Muscle layer of duodenum (tissue), 2 donors: ENCODE measurements around the gene SNCA.

Experiments used
- H3K27ac ChIP-seq: one replicate; pipeline ENCODE4 v1.7.0; 2013; ENCODE audit warnings: mild to moderate bottlenecking, low read length
- H3K27me3 ChIP-seq: one replicate; pipeline ENCODE4 v1.7.0; 2013; ENCODE audit warnings: low read depth, mild to moderate bottlenecking, control low read depth, low read length
- H3K36me3 ChIP-seq, 2 donors: one replicate each; pipeline ENCODE4 v1.7.0; 2013; ENCODE audit warnings: low read length in 2 of 2, control low read depth in 1 of 2, mild to moderate bottlenecking in 1 of 2; ENCODE audit not compliant: insufficient read depth in 2 of 2, control insufficient read depth in 1 of 2
- H3K4me1 ChIP-seq, 2 donors: one replicate each; pipeline ENCODE4 v1.7.0; 2013; ENCODE audit warnings: low read length in 2 of 2, mild to moderate bottlenecking in 2 of 2, control low read depth in 1 of 2, moderate library complexity in 1 of 2; ENCODE audit not compliant: insufficient read depth in 2 of 2, control insufficient read depth in 1 of 2
- H3K4me3 ChIP-seq, 2 donors: one replicate each; pipeline ENCODE4 v1.7.0; 2013; ENCODE audit warnings: low read length in 2 of 2, low read depth in 1 of 2, mild to moderate bottlenecking in 1 of 2
- H3K9me3 ChIP-seq, 2 donors: one replicate each; pipeline ENCODE4 v1.7.0; 2013; ENCODE audit warnings: low read length in 2 of 2, control low read depth in 1 of 2, mild to moderate bottlenecking in 1 of 2; ENCODE audit not compliant: control insufficient read depth in 1 of 2
- donor health status: healthy.

Gene SNCA

GRCh38 chr4:89813197-89813596, 23.8 kb downstream of the SNCA start:
- no peaks in the 10 kb centered on the region for H3K27me3 ChIP-seq
- H3K4me1 ChIP-seq = no peaks in the 10 kb centered on the region
- H3K36me3 ChIP-seq = no peaks in the 10 kb centered on the region
- no peak overlapping the region for H3K4me3 ChIP-seq
- H3K9me3 ChIP-seq = no peaks in the 10 kb centered on the region
- no peak overlapping the region for H3K27ac ChIP-seq

GRCh38 chr4:89807441-89808140, 29.4 kb downstream of the SNCA start:
- H3K27ac ChIP-seq = no peak overlapping the region
- no peak overlapping the region for H3K4me3 ChIP-seq
- no peaks in the 10 kb centered on the region for H3K9me3 ChIP-seq
- H3K36me3 ChIP-seq = no peaks in the 10 kb centered on the region
- H3K27me3 ChIP-seq = no peaks in the 10 kb centered on the region
- H3K4me1 ChIP-seq = no peaks in the 10 kb centered on the region

- H3K36me3 ChIP-seq = no peaks in the 10 kb centered on the region
- no peaks in the 10 kb centered on the region for H3K9me3 ChIP-seq
- H3K27me3 ChIP-seq = no peaks in the 10 kb centered on the region
- no peaks in the 10 kb centered on the region for H3K4me1 ChIP-seq
- no peak overlapping the region for H3K27ac ChIP-seq
- H3K4me3 ChIP-seq = no peak overlapping the region
Observed at GRCh38 chr4:89805297-89805696, 31.7 kb downstream of the SNCA start.

- H3K4me3 ChIP-seq = no peak overlapping the region
Observed at GRCh38 chr4:89803915-89804314, 33.0 kb downstream of the SNCA start.

GRCh38 chr4:89803036-89803435, 33.9 kb downstream of the SNCA start:
- no peak overlapping the region for H3K27ac ChIP-seq
- no peaks in the 10 kb centered on the region for H3K9me3 ChIP-seq
- no peaks in the 10 kb centered on the region for H3K4me1 ChIP-seq
- no peaks in the 10 kb centered on the region for H3K36me3 ChIP-seq
- no peak overlapping the region for H3K4me3 ChIP-seq
- H3K27me3 ChIP-seq = no peaks in the 10 kb centered on the region

More at GRCh38 chr4:89803915-89804314, 33.0 kb downstream of the SNCA start:
- Histone ChIP-seq H3K27me3 (no peaks in the 10 kb centered on the region), H3K9me3 (no peaks in the 10 kb centered on the region), H3K4me1 (no peaks in the 10 kb centered on the region), H3K36me3 (no peaks in the 10 kb centered on the region), H3K27ac (no peak overlapping the region)

- Histone ChIP-seq H3K36me3 (no peaks in the 10 kb centered on the region), H3K27ac (no peak overlapping the region), H3K27me3 (no peaks in the 10 kb centered on the region), H3K9me3 (no peaks in the 10 kb centered on the region), H3K4me1 (no peaks in the 10 kb centered on the region), H3K4me3 (no peak overlapping the region)
Observed at GRCh38 chr4:89800527-89801103, 36.3 kb downstream of the SNCA start.

GRCh38 chr4:89800012-89800516, 36.9 kb downstream of the SNCA start:
- no peaks in the 10 kb centered on the region for H3K4me1 ChIP-seq
- no peaks in the 10 kb centered on the region for H3K9me3 ChIP-seq
- no peak overlapping the region for H3K4me3 ChIP-seq
- H3K27ac ChIP-seq = no peak overlapping the region
- no peaks in the 10 kb centered on the region for H3K36me3 ChIP-seq
- H3K27me3 ChIP-seq = no peaks in the 10 kb centered on the region

GRCh38 chr4:89799071-89799470, 37.9 kb downstream of the SNCA start:
- no peaks in the 10 kb centered on the region for H3K9me3 ChIP-seq
- no peaks in the 10 kb centered on the region for H3K4me1 ChIP-seq
- H3K36me3 ChIP-seq = no peaks in the 10 kb centered on the region
- H3K27ac ChIP-seq = no peak overlapping the region
- H3K4me3 ChIP-seq = no peak overlapping the region
- H3K27me3 ChIP-seq = no peaks in the 10 kb centered on the region

GRCh38 chr4:89797117-89797516, 39.8 kb downstream of the SNCA start:
- H3K9me3 ChIP-seq = no peaks in the 10 kb centered on the region
- no peaks in the 10 kb centered on the region for H3K27me3 ChIP-seq
- no peak overlapping the region for H3K4me3 ChIP-seq
- no peaks in the 10 kb centered on the region for H3K4me1 ChIP-seq
- H3K36me3 ChIP-seq = no peaks in the 10 kb centered on the region
- no peak overlapping the region for H3K27ac ChIP-seq

- H3K27me3 ChIP-seq = no peaks in the 10 kb centered on the region
- H3K27ac ChIP-seq = no peak overlapping the region
- H3K36me3 ChIP-seq = no peaks in the 10 kb centered on the region
- H3K4me3 ChIP-seq = no peak overlapping the region
- no peaks in the 10 kb centered on the region for H3K4me1 ChIP-seq
- H3K9me3 ChIP-seq = no peaks in the 10 kb centered on the region
Observed at GRCh38 chr4:89788206-89789072, 48.5 kb downstream of the SNCA start.

GRCh38 chr4:89784686-89785231, 52.2 kb downstream of the SNCA start:
- no peaks in the 10 kb centered on the region for H3K36me3 ChIP-seq
- no peaks in the 10 kb centered on the region for H3K4me1 ChIP-seq
- H3K4me3 ChIP-seq = no peak overlapping the region
- H3K27me3 ChIP-seq = no peaks in the 10 kb centered on the region
- H3K27ac ChIP-seq = no peak overlapping the region
- no peaks in the 10 kb centered on the region for H3K9me3 ChIP-seq
